GM19452 (cell line): ENCODE measurements around the gene CFAP61.
"Not testable (repeated sequence)": the region's sequence is repeated elsewhere in the genome, so short reads cannot be mapped to it uniquely, and the experiment has no call there.

ENCODE experiments used
- ATAC-seq: cut with Tn5 transposase; IDR thresholded peaks from one replicate; pipeline ENCODE4 v1.9.1; 2021; ENCODE audit not compliant: unreplicated experiment

Gene CFAP61

DNA sequence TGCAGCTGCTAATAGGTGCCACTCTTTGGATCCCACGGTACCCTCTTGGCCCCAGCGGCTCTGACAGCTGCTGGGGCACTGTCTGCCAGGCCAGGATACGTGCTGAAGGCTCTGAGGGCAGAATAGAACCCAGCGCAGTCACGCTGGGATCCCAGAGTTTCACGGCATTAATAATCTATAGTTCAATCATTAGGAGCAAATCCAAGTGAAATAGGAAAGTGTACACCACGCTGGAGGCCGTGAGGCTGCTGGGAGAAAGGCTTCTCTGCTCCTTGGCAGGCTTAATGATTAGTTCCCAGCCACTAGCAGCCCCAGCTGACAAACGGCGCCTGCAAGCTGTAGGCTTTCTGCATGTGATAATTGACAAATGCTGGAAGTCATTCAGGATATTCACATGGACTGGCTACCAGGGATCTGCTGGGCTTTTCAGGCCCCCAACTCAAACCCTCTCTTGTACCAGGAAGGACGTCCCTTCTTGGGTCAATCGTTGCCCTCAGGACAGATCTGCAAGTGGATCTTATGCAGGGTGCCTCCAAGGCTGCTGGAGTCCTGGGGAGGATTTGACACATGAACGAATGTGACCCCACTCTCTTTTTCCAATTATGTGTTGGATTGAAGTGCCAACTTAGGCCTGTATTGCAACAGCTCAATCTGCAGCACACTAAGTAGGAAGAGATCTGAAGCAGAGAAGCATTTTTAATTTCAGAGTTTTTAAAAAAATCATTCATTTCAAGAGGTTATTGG is 265.5 kb downstream of the CFAP61 start:
- ATAC-seq = peak; percentile 48

DNA sequence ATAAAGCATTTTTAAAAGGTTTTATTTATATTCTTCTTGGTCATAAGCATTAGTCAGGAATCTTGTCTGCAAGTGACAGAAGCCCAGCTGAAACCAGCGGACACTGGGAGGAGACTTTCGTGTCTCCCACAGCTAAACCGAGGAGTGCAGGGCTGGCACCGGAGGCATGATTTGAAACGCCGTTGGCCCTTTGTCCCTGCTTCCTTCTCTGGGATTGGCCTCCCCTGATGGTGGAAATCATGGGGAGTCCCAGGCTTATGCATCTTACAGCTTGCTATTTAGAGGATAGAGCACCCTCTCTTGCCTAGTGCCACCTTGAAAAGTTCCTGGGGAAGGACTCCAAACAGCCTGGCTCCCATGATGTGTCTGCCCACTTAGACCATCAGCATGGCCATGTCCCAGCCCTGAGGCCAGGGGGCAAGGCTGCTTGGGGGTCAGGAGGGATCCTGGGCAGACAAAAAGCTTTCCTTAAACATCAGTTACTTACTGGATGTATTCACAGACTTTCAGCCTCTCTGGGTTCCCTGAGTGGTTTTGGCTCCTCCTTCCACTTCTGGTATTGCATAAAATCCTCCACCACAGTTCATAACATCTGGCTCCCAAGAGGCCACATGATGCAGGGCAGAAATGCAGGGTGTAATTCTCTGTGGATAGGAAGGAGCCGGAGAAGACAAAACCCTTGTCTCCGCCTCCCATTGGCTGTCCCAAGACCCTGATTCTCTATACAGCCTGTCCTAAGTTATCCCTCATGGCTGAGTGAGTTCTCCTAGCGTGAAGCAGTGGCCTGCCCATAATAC is 266.2 kb downstream of the CFAP61 start:
- no peak for ATAC-seq

DNA sequence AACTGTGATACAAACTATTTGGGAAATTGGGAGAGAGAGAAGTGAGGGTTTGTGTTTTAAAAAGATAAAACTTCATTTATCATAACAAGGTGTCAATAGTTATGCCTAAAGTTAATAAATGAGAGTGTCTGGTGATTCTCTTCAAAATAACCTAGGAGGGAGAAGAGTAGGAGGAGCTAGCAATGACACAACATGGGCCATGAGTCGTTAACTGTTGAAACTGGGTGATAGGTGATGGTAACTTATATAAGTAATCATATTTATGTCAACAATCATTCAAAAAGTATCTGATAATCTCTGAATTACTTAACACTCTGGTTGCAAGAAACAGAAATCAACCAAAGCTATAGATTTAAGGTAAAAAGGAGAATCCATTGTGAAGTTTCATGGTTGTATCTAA is 268.8 kb downstream of the CFAP61 start:
- no peak for ATAC-seq

DNA sequence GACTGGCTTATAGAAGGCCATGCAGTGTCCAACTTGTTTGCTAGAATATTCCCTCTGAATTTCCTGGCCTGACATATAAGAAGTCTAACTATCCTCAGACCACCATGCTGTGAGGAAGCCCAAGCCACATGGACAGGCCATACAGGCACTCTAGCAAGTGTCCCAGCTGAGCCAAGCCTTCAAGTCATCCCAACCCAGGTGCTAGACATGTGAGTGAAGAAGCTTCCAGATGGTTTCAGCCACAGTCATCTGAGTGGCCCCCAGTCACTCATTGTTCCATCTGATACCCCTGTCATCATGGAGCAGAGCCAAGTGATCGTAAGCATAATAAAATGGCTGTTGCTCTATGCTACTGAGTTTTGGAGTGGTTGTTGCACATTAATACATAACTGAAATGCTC is 269.6 kb downstream of the CFAP61 start:
- no peak for ATAC-seq

DNA sequence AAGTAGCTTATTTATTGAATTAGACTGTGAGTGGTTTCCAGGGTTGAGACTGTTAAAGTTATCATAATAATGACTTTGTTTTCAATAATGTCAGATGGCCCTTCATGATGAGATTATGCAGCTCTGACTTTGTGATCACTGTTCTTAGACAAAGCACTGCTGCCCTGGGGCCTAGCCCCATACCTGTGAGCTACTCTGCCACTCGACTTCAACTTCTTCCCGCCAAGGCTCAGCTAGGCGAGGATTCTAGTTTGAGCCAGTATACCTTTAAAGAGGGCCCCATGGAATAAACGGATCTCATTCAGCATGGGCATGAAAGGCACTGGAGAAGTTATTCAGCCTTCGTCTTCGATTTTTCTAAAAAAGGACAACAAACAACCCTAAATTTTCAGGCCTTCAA is 270.6 kb downstream of the CFAP61 start:
- no peak for ATAC-seq

DNA sequence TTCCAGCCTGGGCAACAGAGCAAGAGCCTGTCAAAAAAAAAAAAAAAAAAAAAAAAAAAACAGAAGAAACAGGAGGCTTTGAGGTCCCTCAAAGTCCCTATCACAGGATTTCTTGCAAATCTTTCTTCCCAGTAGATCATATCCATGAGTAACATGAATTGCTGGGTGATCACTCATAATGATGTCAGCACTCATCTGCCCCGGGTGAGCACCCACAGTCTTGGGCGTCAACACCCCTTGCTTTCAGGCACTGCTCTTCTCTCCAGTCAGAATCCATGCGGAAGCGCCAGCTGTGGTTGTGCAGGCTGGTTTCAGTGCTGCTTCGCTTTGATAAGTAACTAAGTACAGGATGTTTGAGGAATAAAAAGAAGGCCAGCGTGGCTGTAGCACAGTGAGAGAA is 275.4 kb downstream of the CFAP61 start:
- no peak for ATAC-seq

DNA sequence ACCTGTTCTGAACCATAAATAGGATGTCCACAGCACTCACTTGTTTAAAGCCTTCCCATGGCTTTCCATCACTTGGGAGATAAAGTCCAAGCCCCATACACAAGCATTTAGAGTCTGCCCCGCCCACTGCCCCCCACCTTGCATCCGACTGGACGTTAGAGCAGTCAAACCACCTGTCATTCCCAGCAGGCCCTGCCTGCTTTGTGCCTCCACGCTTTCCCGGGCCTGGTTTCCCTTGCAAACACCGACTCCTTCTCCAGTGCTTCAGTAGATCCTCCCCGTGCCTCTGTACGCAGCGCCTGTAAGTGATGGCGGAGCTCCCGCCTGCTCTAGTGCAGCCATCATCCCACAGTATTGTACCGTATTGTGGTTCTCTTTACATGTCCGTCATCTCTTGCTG is 277.2 kb downstream of the CFAP61 start:
- ATAC-seq = no peak

DNA sequence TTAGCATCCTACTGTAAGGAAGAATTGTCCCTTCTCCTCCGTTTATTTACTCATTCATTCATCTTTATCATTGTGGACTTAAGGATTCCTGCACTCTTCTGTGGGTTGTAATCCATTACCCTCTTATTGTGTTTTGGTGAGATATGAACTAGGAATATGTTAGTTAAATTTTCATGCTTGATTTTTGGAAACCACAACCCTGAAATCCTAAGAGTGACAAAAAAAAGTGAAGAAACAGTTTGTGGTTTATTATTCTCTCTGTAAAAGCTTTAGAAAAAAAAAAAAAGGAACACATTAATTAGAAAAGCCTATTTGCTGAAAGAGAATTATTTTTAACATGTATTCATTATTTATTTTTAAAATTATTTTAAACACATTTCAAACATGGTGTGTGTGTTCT is 278.8 kb downstream of the CFAP61 start:
- ATAC-seq = no peak

DNA sequence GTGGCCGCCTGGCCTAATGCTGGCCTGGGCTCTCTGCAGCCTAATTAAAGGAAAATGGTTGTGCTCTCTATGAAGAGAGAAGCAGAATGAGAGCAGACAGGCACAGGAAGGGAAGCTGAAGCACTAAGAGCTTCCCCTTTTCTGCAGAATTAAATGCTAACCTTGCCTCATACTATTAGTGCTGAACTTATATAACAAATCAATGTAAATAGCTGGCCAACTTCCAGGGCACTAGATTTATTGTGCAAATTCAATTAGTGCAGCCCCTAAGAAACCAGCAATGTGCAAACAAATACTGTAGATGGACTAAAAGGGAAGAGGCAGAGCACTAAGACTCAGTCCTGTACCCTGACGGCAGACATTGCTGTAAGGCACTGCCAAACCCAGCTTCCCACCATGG is 279.5 kb downstream of the CFAP61 start:
- no peak for ATAC-seq

DNA sequence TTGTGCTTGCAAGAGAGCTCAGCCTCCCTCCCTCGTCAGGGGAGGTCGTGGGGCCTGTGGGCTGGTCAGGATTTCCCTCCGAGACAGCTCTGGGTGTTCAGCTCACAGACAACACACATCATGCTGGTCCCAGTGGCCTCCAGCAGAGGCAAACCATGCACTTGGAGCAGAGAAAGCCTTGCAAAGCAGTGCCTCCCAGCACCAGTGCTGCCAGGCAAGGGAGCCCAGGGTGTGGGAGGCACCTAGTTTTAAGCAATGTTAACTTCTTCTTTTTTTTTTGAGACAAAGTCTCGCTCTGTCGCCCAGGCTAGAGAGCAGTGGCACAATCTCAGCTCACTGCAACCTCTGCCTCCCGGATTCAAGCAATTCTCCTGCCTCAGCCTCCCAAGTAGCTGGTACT is 281.5 kb downstream of the CFAP61 start:
- peak; percentile 28 for ATAC-seq

DNA sequence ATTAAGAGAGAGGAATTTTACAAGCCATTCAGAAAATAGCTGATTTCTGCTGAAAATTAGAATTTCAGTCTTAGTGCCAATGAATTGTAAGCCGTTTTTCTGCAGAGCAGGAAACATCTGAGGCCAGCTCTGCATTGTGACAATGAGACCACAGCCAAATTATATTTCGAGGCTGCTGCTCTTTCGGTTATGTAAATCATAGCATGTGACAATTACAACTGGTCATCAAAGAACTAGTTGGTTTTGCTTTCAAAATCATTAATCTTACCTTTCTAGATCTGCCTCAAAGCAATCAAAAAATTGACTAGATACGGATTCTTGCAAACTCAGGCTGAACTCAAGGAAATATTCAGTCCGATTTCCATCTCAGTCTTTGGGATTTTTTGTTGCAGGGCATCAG is 282.2 kb downstream of the CFAP61 start:
- peak; percentile 96 for ATAC-seq

DNA sequence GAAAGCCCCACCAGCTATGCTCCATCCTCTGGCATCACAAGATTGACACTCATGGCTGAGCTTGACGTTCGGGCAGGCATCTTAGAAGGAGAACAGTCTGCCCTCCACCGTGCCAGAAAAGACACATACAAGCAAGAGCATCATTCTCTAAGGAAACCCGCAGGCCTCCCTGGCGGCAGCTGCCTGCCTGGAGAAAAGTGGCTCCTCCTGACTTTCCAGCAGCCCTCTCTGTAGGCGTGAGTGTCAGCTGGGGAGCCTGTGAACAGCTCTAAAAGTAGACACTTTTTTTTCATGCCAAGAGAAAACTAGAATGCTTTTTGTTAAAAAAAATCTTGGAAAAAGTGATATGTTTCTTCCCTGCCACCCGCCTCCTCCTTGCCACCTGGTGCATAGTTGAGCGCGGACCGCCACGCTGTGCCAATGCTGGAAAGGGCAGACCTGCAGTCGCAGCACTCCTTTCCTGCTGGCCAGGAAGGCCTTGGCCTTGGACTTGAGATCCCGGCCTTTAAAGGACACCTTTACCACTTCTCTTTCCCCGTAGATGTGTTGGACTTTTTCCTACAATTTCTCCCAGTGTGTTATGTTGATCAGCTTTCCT is 285.9 kb downstream of the CFAP61 start:
- no peak for ATAC-seq

DNA sequence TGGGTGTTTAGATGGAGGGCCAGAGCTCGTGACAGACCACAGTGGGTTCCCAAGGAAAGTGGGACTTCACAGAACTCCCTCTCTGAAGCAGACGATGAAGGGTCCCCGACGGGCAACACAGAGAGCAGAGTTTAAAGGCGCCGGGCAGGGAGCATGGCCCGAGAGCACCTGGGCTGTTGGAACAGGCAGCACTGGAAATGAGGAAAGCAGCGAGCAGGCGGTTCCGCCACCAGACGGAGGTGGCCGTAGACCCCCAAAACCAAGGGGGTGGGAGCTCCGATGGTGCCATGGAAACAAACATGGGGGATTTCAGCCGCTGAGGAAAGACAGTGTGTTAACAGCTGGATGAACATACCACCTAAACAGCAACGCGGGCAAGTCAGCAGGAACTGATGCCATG is 288.1 kb downstream of the CFAP61 start:
- no peak for ATAC-seq

DNA sequence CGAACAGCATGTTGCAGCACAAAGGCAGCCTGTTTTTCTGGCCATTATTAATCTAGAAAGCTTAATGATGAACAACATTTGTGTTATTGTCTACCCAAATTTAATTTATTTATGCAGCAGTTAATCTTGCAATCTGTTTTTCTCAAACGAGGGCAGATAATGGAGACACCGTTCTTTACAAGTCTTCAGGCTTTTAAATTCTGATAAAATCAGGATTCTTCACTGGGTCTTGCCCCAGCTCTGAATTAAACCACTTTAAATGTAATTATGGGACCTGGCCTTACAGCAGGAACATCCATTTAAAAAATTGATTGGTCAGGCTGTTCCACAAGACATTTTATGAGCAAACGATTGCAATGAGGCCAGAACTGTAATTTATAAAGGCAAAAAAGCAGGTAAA is 289.0 kb downstream of the CFAP61 start:
- no peak for ATAC-seq

DNA sequence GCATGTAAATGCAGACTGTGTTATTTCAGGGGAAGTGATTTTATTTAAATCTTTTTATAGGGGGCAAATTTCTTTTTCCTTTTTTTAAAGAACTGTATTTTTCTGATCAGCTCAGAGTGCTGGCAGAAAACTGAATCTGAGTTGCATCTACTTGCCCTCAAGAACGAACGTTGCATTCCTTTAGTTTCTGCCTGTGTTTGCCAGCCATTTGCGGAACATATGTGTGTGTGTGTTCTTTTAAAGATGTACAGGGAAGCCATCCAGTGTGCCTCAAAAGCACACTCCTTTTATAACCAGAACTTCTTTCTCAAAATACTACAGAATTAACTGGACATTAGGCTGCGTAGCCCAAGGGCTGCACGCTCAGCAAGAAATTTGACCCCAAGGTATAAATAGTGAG is 289.7 kb downstream of the CFAP61 start:
- ATAC-seq = no peak

DNA sequence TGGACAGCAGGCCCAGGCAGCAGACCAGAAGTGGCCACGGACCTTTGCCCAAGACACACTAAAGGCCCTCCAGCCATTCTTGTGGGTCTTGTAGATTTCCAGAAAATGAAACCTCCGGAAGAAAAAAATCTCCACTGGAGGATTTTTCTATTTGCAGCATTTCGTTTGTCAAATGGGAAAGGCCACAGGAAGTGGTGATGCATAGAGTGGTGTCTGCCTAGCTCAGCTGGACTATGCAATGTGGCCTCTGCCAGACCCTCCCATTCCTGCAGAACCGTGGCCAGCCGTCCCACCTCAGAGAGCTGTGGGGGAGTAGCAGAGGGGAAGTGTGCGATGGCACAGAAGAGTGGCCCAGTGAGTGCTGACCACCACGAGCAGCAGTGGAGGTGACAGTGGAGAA is 291.6 kb downstream of the CFAP61 start:
- no peak for ATAC-seq

DNA sequence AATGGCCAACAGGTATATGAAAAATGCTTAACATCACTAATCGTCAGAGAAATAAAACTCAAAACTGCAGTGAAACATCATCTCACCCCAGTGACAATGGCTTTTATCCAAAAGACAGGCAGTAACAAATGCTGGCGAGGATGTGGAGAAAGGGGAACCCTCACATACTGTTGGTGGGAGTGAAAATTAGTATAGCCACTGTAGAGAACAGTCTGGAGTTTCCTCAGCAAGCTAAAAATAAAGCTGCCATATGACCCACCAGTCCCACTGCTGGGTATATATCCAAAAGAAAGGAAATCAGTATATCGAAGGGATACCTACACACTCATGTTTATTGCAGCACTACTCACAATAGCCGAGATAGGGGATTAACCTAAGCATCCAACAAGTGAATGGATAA is 292.1 kb downstream of the CFAP61 start:
- ATAC-seq = no peak

DNA sequence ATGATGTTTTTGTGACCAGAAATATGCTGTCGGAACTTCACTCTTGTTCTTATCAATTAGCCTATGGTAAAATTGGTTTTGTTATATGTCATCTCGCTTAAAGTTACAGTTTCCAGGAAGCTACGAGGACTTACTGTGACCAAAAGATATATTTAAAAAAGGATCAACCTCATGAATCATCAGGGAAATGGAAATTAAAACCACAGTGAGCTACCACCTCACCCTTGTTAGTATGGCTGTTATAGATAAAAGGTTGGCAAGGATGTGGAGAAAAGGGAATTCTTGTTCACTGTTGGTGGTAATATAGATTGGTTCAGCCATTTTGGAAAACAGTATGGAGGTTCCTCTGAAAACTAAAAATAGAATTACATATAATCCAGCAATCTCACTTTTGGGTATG is 301.2 kb downstream of the CFAP61 start:
- no peak for ATAC-seq

DNA sequence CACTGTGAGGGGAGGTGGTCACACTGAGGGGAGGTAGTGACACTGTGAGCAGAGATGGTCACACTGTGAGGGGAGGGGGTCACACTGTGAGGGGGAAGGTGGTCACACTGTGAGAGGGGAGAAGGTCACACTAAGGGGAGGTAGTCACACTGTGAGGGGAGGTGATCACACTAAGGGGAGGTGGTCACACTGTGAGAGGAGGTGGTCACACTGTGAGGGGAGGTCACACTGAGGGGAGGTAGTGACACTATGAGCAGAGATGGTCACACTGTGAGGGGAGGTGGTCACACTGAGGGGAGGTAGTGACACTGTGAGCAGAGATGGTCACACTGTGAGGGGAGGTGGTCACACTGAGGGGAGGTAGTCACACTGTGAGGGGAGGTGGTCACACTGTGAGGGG is 303.2 kb downstream of the CFAP61 start:
- ATAC-seq = not testable (repeated sequence)

DNA sequence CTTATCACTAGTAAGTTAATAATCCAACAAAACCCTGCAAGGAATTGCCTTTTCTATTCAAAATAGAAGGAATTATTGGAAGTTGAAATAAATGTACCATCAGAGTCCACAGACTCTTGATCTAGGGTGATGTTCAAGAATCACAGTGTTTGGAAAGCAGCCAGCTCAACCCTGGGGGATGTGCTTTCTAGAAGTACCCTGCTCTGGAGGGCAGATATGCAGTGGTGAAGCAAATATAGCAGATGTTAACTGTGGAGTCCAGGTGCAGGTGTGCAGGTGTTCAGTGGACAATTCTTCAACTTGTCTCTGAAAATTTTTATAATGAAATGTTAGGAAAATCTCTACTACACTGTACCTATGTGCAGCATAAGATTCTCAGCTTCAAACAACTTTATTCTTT is 306.5 kb downstream of the CFAP61 start:
- no peak for ATAC-seq

DNA sequence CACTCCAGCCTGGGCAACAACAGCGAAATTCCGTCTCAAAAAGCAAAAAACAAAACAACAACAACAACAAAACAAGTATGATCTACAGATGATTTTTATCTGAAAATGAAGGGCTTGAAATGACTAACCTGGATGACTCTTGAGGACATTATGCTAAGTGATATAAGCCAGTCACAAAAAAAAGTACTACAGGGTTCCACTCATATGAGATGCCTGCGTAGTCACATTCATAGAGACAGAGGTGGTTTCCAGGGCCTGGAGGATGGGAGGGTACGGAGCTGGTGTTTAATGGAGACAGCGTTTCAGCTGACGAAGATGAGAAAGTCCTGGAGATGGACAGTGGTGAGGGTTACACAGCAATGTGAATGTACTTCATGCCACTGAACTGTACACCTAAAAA is 307.3 kb downstream of the CFAP61 start:
- ATAC-seq = no peak

DNA sequence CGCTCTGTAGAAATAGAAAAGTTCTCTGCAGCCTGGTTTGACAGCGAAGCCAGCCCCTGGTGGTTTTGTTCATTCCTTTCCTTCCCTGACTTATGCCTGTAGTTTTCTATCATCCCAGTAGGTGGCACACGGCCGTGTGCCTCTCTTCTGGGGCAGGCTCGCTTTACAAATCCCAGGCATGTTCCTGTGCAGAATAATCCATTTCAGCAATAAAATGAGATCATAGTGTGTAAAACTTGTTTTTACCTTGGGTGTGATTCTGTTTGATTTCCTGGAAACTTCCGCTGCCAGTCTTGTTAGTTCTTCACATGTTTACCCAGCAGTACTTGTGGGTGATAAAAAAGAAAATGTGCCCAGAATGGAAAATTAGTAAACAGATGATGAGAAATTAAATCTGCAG is 308.1 kb downstream of the CFAP61 start:
- no peak for ATAC-seq
